A549 (cell line): ENCODE data around the gene ANKRD40. TPM values are rescaled to one million over a fixed set of nuclear protein-coding genes. Genes with fewer than 3 reads are reported as not detected.

Source experiments
- ATAC-seq, 2 experiments: fragments of 200-7000 bp in 1 of 2; fragments of >200 bp in 1 of 2; cut with Nextera tagmentation in 1 of 2; cut with Tn5 transposase in 1 of 2; 3 replicates each; pipeline versions ENCODE4 v1.8.0 to v1.9.1; 2018 to 2020; ENCODE audit warnings: mild to moderate bottlenecking in 1 of 2, moderate library complexity in 1 of 2
- CTCF ChIA-PET: fragments of 300-600 bp; sonication (Branson Sonifier 250); formaldehyde crosslinking; extraction: SDS; loops from one replicate; lab custom pipeline; 2021; ENCODE audit warnings: antibody characterized with exemption, inconsistent platforms; lab: Yijun Ruan, JAX
- POLR2A ChIA-PET: fragments of 350-600 bp; formaldehyde crosslinking; extraction: SDS; loops from one replicate; lab custom pipeline; 2021; ENCODE audit warnings: antibody characterized with exemption, inconsistent platforms; lab: Yijun Ruan, JAX
- DNase-seq, 2 experiments: peaks; one replicate each; pipeline versions ENCODE4 v3.0.0 to v3.0.0-alpha.2; 2011 to 2016; ENCODE audit warnings: low read depth in 1 of 2, low spot score in 1 of 2
- FAIRE-seq: peaks from 2 replicates; lab custom pipeline; 2011; peaks lifted over from hg19 to GRCh38; lab: Jason Lieb, UNC
- H3K27ac ChIP-seq, 2 experiments: fragments of >200 bp; sonication (Bioruptor Twin); formaldehyde crosslinking; 3 replicates each; pipeline ENCODE4 v1.5.1; 2016 to 2017
- H3K4me1 ChIP-seq: fragments of >200 bp; sonication (Bioruptor Twin); formaldehyde crosslinking; 3 replicates; pipeline ENCODE4 v1.6.1; 2016
- H3K4me2 ChIP-seq: fragments of >200 bp; sonication (Bioruptor Twin); formaldehyde crosslinking; 3 replicates; pipeline ENCODE4 v1.6.1; 2016
- H3K4me3 ChIP-seq: fragments of >200 bp; sonication (Bioruptor Twin); formaldehyde crosslinking; 3 replicates; pipeline ENCODE4 v1.5.1; 2016
- H3K9me3 ChIP-seq: fragments of >200 bp; sonication (Bioruptor Twin); formaldehyde crosslinking; 3 replicates; pipeline ENCODE4 v1.6.1; 2016
- ATOH8 ChIP-seq: fragments of 250-450 bp; sonication (Bioruptor Pico); IDR thresholded peaks from 2 replicates; pipeline ENCODE4 v1.5.0; 2020; ENCODE audit warnings: low read depth, mild to moderate bottlenecking, moderate library complexity
- CHD2 ChIP-seq: fragments of 150-350 bp; IDR thresholded peaks from 2 replicates; pipeline ENCODE4 v1.6.1; 2014; ENCODE audit warnings: low read length; ENCODE audit not compliant: partially characterized antibody
- E2F6 ChIP-seq: IDR thresholded peaks from 2 replicates; pipeline ENCODE4 v1.6.1; 2012; ENCODE audit warnings: low read depth, borderline replicate concordance
- GATA3 ChIP-seq: IDR thresholded peaks from 2 replicates; pipeline ENCODE4 v1.6.1; 2012; ENCODE audit warnings: borderline replicate concordance
- HDAC2 ChIP-seq: fragments of 200-600 bp; sonication (generic); IDR thresholded peaks from 2 replicates; pipeline ENCODE4 v1.6.1; 2016
- JUN ChIP-seq, 2 experiments: fragments of >200 bp; sonication (Bioruptor Twin); formaldehyde crosslinking; IDR thresholded peaks; 2 replicates in 1 of 2; 3 replicates in 1 of 2; pipeline ENCODE4 v1.6.1; 2016 to 2017
- MAFK ChIP-seq: fragments of 450-650 bp; IDR thresholded peaks from 2 replicates; pipeline ENCODE4 v1.6.1; 2014; ENCODE audit not compliant: partially characterized antibody
- MAX ChIP-seq: IDR thresholded peaks from 2 replicates; pipeline ENCODE4 v1.6.1; 2012
- MAZ ChIP-seq: fragments of 150-350 bp; IDR thresholded peaks from 2 replicates; pipeline ENCODE4 v1.6.1; 2014; ENCODE audit warnings: antibody characterized with exemption, low read depth, low read length, borderline replicate concordance
- MYC ChIP-seq: IDR thresholded peaks from 2 replicates; pipeline ENCODE4 v1.6.1; 2012; ENCODE audit warnings: mild to moderate bottlenecking, inconsistent platforms, low read length, improper control_type of control experiment, borderline replicate concordance
- PBX3 ChIP-seq: IDR thresholded peaks from 2 replicates; pipeline ENCODE4 v1.6.1; 2012
- PHF8 ChIP-seq: fragments of 200-600 bp; sonication (generic); IDR thresholded peaks from 2 replicates; pipeline ENCODE4 v1.6.1; 2016; ENCODE audit warnings: low read depth, mild to moderate bottlenecking, antibody characterized with exemption, moderate library complexity, borderline replicate concordance
- SMC3 ChIP-seq: fragments of >200 bp; sonication (Bioruptor Twin); formaldehyde crosslinking; IDR thresholded peaks from 3 replicates; pipeline ENCODE4 v1.6.1; 2018; ENCODE audit warnings: inconsistent platforms
- TP53 ChIP-seq: fragments of 250-450 bp; sonication (Bioruptor Pico); IDR thresholded peaks from 2 replicates; pipeline ENCODE4 v1.5.0; 2021; ENCODE audit warnings: mild to moderate bottlenecking, moderate library complexity
- ZFP36 ChIP-seq: fragments of 450-650 bp; IDR thresholded peaks from 2 replicates; pipeline ENCODE4 v1.6.1; 2014; ENCODE audit warnings: borderline replicate concordance; ENCODE audit not compliant: partially characterized antibody
- ZSCAN20 ChIP-seq: fragments of 250-450 bp; sonication (Bioruptor Pico); IDR thresholded peaks from 2 replicates; pipeline ENCODE4 v1.8.0; 2022; ENCODE audit warnings: mild to moderate bottlenecking, moderate library complexity
- WGBS: methylation state at CpG from one replicate; pipeline ENCODE4 v1.1.6; 2017; ENCODE audit errors: missing lambda C conversion rate; 5-methylcytosine and 5-hydroxymethylcytosine counted together
- polyA plus RNA-seq, 4 experiments: library from polyadenylated mRNA; depleted of rRNA in 3 of 4; stranded (reverse); fragments of >200 nt; fragmentation: RNase III in 1 of 4; extraction: RNeasy Plus Mini Kit Qiagen cat#74134 plus additional on column Dnase treatment in 1 of 4; gene quantifications; 2 replicates in 3 of 4; 3 replicates in 1 of 4; pipeline ENCODE4 v1.2.3, GENCODE V29; 2011 to 2017

Gene ANKRD40
- polyA plus RNA-seq, 2 of the 4 experiments (the other 2 are of a cell fraction): 50.1 to 84.3 TPM

GRCh38 chr17:50668025-50668837, 39.5 kb downstream of the ANKRD40 start (continued):
- TF ChIP-seq PHF8 (no peak), ZSCAN20 (CRISPR knock-in tag) (no peak), MAZ (no peak), E2F6 (no peak), HDAC2 (no peak), MAFK (no peak), SMC3 (no peak; the same call in 2 of the 3 replicates), CHD2 (no peak)

- peaks cover 100% of the 10 kb centered on the region for H3K4me1 ChIP-seq
- WGBS: 83% methylated on average over 14 of the region's 14 CpGs
- CTCF ChIA-PET: interaction anchor here (1.1 to 52.6 kb wide), 4 partner anchors 25 to 120 kb away, joined by 4 to 2097 read pairs (median 398); partner anchors contain the start of gene ABCC3
- H3K4me2 ChIP-seq: peak overlapping the region; percentile 65
- H3K27ac ChIP-seq: peak overlapping the region; percentile 98
- peak; percentile 20 to 67; a peak in 4 of 5 replicates for TF ChIP-seq JUN (IDR thresholded peaks at IDR 0.05)
- 0 out of 2 replicates have a peak, but pooled peaks have one; percentile 3 for TF ChIP-seq GATA3
- TF ChIP-seq PBX3: 0 out of 2 replicates have a peak, but pooled peaks have one; percentile 38
- TF ChIP-seq MYC: 0 out of 2 replicates have a peak, but pooled peaks have one; percentile 12
- 0 out of 2 replicates have a peak, but pooled peaks have one; percentile 16 for TF ChIP-seq MAX
- no peak for TF ChIP-seq ATOH8 (CRISPR knock-in tag)
- TF ChIP-seq, all 56 proteins: peak for 5
- no peaks in the 10 kb centered on the region for H3K9me3 ChIP-seq
- H3K4me3 ChIP-seq: 0 out of 3 replicates have a peak overlapping the region, but pooled peaks have one; percentile 0
- DNase-seq: no peak
- FAIRE-seq: no peak
- POLR2A ChIA-PET: interaction anchor here (0.8 to 2.3 kb wide), 5 partner anchors 16 to 52 kb away, joined by 3 to 6 read pairs (median 5); partner anchors contain the start of gene LUC7L3
- ATAC-seq: peak; percentile 4 to 17; a peak in 3 of 6 replicates
These were observed 40.3 kb downstream of the ANKRD40 start for GRCh38 chr17:50667259-50668024.

GRCh38 chr17:50666316-50666715, 41.4 kb downstream of the ANKRD40 start:
- H3K27ac ChIP-seq: peak overlapping the region; percentile 98
- H3K4me2 ChIP-seq: no peak overlapping the region
- no peaks in the 10 kb centered on the region for H3K9me3 ChIP-seq
- ChIA-PET CTCF (interaction anchor here (1.6 to 52.6 kb wide), 4 partner anchors 10 to 115 kb away, joined by 4 to 2097 read pairs (median 398); partner anchors contain the start of gene ABCC3), POLR2A (interaction anchor here (1.4 to 2.3 kb wide), 2 partner anchors 27 to 200 kb away, joined by 4 to 6 read pairs; partner anchors contain the start of gene TOB1)
- WGBS: 88% methylated on average over 8 of the region's 8 CpGs
- TF ChIP-seq TP53 (no peak), ZFP36 (peak; percentile 85)
- FAIRE-seq (no peak), ATAC-seq (no peak), DNase-seq (no peak)
- peaks cover 97% of the 10 kb centered on the region for H3K4me1 ChIP-seq
- H3K4me3 ChIP-seq: no peak overlapping the region
